GM19438 (cell line): ENCODE measurements around the gene KCNS3.

Experiments
- ATAC-seq: cut with Tn5 transposase; IDR thresholded peaks from one replicate; pipeline ENCODE4 v1.9.1; 2021; ENCODE audit warnings: low read depth; ENCODE audit not compliant: unreplicated experiment

KCNS3 gene, protein sequence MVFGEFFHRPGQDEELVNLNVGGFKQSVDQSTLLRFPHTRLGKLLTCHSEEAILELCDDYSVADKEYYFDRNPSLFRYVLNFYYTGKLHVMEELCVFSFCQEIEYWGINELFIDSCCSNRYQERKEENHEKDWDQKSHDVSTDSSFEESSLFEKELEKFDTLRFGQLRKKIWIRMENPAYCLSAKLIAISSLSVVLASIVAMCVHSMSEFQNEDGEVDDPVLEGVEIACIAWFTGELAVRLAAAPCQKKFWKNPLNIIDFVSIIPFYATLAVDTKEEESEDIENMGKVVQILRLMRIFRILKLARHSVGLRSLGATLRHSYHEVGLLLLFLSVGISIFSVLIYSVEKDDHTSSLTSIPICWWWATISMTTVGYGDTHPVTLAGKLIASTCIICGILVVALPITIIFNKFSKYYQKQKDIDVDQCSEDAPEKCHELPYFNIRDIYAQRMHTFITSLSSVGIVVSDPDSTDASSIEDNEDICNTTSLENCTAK

DNA sequence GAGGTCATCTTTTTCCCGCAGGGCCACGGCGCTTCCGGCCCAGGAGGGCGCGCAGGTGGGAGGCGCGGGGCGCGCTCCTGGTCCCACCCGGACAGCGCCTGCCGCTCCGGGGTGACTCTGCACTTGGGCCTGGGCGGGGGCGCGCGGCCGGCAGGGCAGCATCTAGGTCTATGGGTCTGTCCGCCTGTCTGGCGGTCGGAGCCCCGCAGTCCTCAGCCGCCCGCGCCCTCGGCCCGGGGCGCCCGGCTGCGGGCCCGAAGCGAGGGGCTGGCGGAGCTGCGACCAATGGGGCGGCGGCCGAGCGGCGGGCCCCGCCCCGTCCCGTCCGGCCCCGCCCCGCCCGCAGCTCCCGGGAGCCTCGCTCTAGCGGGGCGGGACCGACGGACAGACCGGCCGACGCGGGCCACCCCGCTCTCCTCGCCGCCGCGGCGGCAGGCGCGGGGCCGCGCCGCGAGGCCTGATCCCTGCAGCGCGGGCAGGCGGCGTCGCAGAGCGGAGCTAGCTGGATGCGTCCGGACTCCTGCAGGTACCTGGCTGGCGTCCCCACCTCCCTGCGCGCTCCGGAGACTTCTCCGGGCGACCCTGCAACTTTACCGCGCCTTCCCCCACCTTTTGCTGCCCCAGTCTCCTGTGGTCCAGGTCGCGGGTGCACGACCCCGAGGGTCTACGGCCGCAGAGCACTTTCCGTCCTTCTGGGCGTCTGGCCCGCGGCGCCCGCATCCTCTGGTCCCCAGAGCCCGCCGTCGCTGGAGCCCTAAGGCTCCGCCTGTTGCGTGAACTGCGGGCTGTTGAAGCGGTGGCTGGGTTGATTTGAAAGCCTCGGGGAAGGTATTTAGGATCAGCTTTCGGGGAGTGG, at the start of gene KCNS3:
KCNS3 (plus strand) TSS at position 387 of the 856 bp plus-strand sequence. CDS start 52,342 bp downstream, outside the sequence.
- peak; percentile 79 for ATAC-seq

DNA sequence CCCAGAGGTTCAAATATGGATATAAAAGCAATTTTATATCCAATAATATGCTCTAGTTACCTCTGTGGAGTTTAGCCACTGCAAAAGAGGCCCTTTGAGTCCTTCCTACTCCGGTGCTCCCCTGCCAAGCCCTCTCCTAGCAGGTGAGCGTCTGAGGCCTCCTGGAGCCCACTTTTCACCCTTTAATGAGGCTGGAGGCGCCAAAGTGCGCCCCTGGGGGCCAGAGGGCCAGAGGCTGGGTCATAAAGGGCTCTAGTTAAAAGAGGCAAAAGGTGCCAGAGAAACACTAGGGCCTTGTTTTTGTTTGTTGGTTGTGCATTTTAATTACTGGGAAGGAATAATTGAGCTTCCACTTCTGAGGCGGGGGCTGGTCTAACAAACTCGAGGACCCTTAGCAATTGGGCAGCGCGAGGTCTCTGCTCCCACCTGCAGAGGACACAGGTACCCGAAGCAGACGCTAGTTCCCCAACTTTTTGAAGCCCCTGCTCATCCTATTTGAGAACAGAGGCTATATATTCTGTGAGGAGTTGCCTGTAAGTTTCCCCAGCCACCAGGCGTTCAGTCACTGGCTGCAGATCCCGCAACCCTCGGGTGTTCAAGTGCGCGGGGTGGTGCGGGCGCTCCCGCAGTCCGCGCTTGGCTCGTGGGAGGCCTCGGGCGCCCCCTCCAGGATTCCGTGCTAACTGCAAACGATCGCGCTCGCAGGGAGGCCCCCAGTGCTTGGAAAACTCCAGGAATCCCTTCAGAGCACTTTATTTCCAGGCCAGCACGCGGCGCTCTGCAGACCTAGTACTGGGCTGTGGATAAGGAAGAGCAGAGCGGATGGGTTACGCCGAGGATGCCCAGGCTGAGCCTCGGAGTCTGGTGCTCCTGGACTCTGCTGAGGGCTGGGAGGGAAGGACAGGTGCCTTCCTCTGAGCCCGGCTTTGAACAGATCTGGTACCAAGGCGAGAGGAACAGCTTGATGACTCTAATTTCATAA, 48.1 kb upstream of the KCNS3 start:
- ATAC-seq = peak; percentile 92

DNA sequence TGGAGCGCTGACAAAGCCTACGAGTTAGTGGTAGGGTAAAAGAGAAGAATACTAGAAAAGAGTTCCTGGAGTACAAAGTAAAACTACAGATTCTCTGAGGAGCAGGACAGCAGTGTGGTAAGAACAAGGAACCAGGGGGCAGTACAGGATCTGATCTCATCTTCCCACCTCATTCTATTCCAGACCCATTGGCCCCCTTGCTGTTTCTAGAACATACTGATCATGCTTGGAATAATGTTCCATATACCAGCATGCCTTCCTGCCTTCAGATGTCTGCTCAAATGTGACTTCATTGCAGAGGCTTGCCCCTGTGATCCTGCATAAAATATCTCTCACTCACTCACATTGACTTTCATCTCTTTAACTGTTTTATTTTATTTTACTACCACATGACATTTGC, 43.0 kb upstream of the KCNS3 start:
- no peak for ATAC-seq

DNA sequence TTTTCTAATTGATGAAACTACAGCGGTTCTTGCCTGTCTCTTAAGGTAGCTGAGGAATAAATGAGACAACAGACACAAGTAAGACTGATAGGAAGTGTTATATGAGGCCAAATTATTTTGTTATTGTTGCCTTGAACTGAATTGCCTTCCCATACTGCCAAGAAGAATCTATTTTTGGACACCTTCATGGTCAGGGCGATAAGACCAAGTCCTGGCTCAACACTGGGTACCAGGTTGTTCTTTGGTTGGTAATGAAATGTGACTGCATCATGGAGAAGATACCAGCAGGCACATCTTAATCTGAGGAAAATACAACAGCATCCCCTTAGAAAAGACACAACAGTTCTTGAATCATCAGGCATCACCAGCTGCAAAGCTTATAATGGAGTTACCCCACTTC, 38.5 kb upstream of the KCNS3 start:
- ATAC-seq = no peak

DNA sequence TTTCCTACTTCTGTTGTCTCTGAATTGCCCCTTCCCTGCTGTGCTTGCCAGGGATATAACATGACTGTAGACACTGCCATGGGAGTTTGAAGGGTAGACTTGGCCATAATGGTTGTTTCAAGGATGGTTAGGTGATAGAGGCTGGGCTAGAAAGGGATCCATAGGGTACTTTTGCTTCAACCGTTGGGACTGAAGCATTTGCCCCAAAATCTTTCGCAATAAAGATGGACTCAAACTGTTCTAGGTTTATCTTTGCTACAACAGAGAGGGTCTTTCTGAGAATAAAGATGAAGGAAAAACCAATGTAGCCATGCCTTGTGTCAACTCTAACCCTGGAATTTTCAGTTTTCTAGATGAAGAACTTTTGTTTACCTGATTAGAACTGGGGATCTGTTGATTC, 35.0 kb upstream of the KCNS3 start:
- no peak for ATAC-seq

DNA sequence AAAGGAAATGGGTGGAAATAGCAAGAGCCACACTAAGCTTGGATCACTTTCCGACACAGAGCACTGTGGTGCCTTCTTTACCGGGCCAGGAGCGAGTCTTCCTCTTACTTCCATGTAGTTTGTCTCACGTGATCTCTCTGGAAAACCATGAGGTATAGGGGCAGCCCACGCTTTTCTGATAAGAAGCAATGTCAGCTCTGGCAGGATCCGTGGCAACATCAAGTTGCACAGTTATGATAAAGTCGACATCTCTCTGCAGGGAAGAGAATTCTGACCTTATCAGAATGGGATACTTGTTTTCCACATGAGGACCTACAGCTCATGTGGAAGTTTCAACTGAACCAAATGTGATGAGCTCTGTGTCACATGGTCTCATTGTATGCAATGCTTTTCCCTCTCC, 32.7 kb upstream of the KCNS3 start:
- ATAC-seq = no peak

DNA sequence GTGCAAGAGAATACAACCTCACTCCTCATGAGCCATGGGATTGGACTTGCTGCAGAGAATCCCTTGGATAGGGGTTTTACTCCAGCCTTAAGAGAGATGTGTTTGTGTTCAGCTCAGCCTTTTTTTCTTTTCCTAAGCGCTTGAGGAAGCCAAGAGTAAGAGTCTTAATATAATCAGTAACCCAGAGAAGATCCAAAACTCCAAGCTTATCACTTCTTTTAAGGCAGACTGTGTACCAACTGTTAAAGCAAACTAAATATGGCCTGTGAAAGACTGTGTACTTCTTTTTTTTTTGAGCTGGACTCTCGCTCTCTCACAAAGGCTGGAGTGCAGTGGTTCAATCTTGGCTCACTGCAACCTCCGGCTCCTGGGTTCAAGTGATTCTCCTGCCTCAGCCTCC, 31.8 kb upstream of the KCNS3 start:
- no peak for ATAC-seq

DNA sequence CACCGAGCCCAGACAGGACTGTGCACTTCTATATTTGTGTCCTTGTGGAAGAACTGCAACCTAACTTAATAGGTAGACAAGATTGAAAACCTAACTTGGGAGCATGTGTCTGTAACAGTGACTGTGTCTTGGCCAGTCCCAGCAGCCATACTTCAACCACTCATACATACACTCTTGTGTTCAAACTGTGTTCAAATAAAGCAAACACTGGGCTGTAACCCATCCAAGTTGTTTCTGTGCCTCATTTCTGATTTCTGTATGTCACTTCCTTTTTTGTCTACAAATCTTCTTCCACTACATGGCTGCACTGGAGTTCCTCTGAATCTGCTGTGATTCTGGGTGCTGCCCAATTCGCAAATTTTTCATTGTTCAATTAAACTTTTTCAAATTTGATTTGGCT, 31.2 kb upstream of the KCNS3 start:
- ATAC-seq = no peak

DNA sequence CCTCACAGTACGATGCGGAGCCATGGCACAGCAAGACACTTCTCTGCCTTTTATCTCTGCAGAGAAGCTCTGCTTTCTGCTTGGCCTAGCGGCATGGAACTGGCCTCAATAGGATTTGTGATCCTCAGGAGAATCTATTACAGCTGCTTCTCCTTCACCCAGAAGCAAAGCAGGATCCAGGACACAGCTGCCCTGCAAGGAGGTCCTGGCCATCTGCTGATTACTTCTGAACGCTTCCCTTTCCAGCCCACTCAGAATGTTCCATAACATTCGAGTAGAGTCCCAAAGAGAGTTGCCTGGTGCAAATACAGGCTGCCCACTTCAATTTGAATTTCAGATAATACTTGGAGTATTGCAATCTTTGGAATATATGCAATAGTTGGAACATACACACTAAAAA, 29.2 kb upstream of the KCNS3 start:
- no peak for ATAC-seq

DNA sequence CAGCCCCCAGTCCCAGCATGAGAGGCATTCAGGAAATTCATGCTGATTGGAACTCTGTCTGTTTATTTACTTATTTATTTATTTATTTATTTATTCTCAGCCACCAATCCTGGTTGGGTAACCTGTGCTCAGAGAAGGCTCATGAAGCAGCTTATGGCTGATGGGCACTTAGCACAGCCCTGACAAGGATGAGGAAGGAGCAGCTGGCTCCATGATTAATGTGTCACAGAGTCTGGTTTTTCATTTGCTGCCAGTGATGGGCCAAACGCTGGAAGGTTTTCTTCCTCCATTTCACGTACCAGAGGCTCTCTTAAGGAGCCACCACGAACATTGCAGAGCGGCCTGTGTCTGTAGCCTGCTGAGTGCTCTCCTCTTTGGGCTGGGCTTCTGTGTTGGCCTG, 28.3 kb upstream of the KCNS3 start:
- no peak for ATAC-seq

DNA sequence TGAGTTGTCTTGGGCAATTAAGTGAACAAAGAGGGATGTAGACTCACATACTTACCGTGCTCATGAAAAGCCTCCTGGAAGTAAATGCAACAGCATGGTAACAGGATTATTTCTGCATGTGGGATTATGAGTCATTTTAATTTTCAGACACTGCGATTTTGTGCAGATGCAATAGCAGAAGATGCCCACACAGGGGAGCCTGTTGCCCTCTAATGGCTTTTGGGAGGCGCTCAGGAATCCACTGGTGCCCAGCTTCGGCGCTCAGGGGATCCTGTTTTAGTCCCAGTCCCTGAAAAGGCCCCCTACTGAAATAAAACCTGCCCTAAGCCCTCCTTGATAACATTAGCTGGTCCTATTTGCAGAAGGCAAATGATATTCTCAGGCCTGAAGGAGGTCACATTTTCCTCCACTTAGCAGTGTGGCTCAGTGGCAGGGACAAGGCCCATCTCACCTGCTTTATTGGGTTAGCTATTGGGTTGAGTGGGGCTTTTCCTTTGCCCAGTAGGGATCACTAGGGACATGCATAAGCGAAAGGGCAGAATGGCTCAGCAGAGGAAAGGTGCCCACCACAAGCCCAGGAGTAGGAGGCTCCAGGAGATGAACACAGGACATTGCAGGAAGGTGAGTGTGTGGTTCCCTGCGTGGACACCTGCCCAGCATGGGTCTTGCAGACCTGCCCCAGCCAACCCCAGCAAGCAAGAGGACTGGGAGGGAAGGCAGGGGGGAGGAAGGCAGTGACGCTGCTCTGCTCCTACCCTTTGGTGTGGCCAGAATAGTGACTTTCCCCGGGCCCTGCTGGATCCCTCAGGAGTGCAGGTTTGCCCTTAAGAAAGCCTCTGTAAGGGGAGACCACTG, 26.5 kb upstream of the KCNS3 start:
- ATAC-seq = peak; percentile 81

DNA sequence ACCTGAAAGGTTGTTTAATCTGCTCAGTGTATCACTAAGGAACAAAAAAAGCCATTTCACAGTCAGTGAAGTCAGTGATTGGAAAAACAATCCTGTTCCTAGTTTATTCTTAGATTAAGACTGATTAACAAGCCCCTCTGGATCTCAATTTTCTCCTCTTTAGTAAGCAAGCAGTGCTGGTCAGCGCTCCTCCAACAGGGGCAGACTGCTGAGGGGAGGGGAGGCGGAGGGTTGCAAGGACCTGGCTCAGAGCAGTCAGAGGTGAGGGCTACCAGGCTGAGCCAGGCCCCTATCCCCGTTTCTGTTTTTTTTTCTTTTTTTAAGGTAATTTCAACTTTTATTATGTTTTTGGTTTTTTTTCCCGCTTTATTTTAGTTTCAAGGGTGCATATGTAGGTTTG, 24.7 kb upstream of the KCNS3 start:
- ATAC-seq = no peak

DNA sequence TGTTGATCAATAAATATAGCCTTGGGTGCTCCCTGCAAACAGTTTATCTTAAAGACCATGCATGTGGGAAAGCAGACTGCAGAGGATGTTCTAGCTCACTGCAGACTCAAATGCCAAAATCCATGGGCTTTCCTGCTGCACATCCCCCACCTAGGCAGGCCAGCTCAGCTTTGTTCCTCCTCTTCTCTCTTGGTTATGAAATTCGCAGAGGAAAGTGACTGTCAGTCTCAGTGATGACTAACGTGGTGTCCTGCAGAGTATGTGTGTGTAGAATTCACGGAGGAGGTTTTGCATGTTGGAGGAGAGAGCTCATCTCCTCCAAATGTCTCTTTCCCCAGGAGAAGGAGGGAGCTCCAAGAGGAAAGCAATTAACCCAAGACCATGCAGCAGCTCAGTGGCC, 21.4 kb upstream of the KCNS3 start:
- no peak for ATAC-seq

DNA sequence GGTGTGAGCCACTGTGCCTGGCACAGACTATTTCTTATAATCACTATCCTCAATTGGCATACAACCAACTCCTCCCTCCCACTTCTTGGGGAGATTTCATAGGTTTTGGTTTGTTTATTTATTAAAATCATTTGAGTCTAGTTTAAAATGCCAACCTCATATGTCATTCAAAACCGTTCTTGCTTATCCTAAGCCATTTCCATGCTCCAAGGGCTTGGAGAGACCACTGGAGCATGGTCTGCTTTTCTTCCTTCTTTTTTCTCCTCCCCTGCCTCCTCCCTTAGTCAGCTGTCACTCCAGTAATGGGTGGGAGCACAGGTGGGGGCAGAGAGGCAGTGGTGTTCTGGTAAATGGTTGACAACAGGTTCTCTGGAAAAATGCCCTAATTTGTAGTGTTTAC, 20.4 kb upstream of the KCNS3 start:
- ATAC-seq = no peak

DNA sequence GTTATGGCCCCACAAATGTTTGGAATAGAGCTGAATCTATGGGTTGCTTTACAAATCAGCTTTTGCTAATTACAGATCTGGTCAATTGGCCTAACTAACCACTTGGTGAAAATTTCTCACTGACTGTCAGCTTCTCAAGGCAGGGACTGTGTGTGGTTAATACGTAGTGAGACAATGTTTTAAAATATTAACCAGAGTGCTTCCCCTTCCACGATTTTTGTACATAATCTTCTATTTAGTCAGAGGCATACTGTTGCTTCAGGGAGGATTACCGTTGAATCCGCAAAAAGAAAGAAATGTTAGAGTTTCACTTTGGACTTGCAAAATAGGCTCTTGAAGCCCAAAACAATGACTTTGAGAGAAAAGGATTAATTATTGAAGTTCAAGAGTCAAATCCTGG, 14.9 kb upstream of the KCNS3 start:
- no peak for ATAC-seq

DNA sequence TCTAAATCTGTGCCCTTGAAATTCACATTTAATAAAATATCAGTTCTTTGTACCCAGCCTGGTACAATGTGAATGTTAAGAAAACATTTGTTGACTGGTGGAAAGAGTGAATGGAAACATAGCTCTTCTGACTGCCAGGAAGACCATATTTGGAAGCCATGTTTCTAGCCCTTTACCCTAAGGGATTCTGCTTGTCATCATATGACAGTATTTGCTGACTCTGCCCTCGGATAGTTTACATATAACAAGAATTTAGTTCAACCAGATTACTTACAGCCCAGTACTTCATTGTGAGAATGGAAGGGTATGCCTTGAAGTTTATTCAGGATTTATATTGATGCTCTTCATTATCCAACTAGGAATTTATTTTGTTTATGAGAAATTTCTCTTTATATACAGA, 13.8 kb upstream of the KCNS3 start:
- no peak for ATAC-seq

DNA sequence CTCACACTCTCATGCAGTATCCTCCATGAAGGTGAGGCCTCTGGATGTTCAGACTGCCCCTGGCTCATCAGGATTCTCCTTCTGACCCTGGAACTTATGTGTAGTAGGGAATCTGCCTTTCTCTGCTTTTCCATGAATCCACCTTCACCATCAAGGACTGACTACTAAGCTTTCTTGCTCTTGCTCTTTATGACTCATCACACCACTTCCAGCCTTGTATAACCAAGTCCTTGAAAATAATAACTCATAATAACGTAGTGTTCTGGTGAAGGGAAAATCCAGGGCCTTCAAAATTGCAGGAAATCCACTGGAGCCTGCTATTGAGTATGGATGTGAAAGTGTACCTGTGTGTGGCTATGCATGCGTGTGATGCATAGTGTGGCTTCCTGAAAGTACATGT, 11.3 kb upstream of the KCNS3 start:
- no peak for ATAC-seq

DNA sequence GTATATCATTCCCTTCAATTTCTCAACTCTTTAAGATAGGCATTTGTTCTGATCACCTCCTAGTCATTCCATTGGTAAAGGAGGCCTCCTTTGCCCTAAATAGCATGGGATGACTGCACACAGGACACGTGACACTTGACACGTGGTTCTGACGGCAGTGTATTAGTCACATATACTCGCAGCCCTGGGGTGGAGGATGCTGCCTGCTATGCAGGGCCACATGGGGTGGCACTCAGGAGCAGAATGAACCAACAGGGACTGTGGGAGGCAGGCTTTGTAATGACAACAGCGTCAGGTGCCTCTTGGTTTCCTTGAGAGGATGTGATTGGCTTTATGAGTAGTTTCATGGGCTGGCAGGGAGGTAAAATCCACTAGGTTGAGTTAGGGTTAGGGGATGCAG, 9.3 kb upstream of the KCNS3 start:
- no peak for ATAC-seq

DNA sequence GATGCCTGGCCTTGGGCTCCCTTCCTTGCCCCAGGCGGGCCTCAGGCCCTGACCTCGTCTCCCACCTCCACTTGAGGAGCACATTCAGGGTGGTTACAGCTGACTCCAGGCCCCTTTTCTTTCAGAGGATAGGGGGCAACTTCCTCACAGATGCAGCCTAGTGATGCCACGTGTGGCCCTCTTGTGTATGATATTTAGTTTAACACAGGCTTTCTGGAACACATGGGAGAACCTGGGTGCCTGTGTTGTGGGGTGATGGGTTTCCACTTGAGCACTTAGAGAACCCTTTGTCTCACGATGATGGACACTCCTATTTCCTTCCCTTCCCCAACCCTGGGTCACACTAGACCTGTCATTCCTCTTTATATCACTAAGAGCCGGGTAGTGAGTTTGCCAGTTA, 6.8 kb upstream of the KCNS3 start:
- no peak for ATAC-seq

DNA sequence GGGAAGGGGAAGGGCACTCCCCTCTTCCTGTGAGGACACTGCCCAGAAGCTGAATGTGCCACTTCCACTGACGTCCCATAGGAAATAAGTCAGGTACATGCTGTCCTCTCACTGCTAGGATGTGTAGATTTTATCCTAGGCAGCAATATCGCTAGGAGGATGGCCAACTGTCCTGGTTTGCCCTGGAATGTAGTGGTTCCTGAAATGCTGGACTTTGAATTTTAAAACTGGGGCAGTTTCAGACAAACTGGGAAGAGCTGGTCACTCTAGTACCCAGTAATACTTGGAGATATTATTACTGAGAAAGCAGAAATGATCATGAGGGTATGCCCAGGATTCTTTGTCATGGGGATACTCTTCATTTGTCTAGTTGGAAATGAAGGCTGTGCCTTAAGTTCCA, 5.4 kb upstream of the KCNS3 start:
- no peak for ATAC-seq
